ENCODE results near the gene PIK3C2G.

- TF ChIP-seq CTCF (conservative IDR thresholded peaks at IDR 0.05; ENCODE audit: low read depth, low read length) = no peak
- no peak for TF ChIP-seq EZH2 (IDR thresholded peaks at IDR 0.05; ENCODE audit: low read length, unreplicated experiment)
- no peak for TF ChIP-seq EZH2phosphoT487 (IDR thresholded peaks at IDR 0.05; ENCODE audit: borderline replicate concordance, low read length)
Measured at GRCh38 chr12:18428416-18428815, 167.1 kb downstream of the PIK3C2G start.

All from PC-3 (cell line).